Hepatic stellate cell (primary cell): Measurements from ENCODE around the gene GSTA3.
"Not testable (repeated sequence)": the region's sequence is repeated elsewhere in the genome, so short reads cannot be mapped to it uniquely, and the experiment has no call there.

Experiments used
- DNase-seq: peaks from one replicate; pipeline ENCODE4 v3.0.0; 2011; ENCODE audit warnings: low spot score

The GSTA3 gene

GRCh38 chr6:52910091-52910490 lies 593 bp upstream of the GSTA3 start:
- DNase-seq = no peak

- no peak for DNase-seq
These were observed 367 bp downstream of the GSTA3 start for GRCh38 chr6:52909131-52909530.

GRCh38 chr6:52908526-52908925 lies 972 bp downstream of the GSTA3 start:
- no peak for DNase-seq

GRCh38 chr6:52904562-52905279 lies 4.8 kb downstream of the GSTA3 start:
- no peak for DNase-seq

GRCh38 chr6:52900536-52900935 lies 9.0 kb downstream of the GSTA3 start:
- DNase-seq = no peak

DNA sequence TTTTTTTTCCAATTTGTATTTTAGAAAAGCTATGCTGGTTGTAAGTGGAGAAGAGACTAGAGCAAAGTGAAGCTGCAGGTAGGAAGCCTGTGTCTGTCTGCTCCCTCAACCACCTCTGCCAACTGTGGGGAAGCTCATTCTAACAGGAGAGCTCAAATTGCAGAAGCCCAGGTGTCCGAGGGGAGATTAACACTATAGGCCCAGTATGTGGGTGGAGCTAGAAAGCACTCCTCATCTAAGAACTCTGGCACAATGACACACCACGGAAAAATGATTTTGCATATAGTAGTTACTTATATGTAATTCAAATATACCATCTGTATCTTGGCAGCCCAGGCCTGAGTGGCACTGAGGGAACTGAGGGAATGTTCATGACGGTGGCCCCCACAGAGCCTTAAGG lies 13.7 kb downstream of the GSTA3 start:
- not testable (repeated sequence) for DNase-seq

DNA sequence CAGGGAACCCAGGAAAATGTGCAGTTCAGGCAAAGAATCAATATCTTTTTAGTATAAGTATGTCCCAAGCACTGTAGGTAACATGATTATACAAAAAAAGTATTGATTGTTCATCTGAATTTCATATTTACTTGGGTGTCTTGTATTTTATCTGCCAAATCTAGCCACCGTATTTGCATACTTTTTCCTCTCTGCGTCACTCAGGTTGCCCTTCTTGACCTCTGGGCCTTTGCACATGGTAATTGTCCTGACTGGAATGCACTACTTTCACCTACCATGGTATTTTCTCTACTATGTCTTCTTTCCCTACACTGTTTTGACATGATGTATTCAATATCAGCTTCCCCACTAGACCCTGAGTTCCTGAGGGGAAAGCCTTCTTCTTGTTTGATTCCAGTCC lies 15.2 kb downstream of the GSTA3 start:
- no peak for DNase-seq

DNA sequence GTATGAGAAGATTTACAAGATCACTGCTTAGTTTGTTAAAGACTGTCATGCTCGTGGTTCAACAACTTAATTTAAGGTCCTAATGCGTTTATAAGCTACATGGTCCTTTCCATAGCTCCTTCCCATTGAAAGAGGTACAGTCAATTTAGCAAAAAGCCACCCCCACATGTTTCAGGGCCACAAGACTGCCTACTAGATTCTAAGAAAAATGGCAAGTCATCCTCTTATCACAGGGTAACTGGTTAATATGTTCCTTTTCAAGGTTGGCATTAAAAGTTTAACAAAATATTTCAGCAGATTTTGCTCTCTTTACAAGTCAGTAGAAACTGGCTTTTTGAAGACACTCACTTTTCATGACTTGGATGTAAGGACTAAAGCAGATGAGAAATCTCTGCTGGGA lies 15.7 kb downstream of the GSTA3 start:
- DNase-seq = no peak

DNA sequence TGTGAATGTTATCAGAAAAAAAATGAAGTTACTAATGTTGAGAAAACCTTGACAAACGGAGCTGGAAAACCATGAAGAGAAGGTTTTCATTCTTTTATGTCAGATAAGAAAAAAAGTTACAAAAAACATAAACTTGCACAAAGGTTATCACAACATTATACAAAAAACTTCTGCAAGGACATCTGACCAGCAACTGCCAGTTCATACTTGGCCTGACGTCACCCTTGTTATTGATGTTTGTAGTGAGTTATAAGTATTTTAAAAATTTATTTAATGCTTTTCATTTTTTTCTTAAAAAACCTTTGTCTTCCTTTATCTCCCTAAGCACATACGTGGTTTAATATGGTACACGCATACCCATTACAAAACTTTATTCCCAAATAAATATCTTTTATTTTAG lies 16.3 kb downstream of the GSTA3 start:
- no peak for DNase-seq

- DNase-seq = no peak
These were observed 19.5 kb downstream of the GSTA3 start for GRCh38 chr6:52890018-52890417.

DNA sequence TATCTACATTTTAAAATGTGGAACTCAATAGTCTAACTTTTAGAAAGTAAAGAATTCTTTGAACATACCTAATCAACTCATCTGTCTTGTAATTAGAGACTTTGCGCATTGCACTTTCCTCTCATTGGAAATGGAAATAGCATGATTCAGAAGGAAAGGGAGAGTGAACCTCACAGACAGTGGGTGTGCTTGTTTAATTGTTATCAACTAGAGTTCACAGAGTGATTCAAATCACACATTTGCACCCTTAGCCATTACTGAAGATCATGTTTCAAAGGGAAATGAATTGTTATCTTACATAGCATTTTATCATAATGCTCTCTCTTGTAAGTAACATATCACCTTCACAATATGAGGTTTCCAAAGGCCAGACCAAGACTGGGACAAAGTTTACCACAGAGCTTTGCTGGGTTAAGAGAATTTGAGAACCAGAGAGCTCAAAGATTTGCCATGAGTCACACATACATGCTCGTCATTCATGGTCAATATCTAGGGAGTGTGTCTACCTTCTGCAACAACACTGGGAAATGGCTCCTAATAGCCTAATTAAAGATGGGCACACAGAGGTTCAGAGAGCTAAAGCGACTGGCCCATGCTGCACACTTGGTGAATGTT lies 21.5 kb downstream of the GSTA3 start:
- DNase-seq = no peak

DNA sequence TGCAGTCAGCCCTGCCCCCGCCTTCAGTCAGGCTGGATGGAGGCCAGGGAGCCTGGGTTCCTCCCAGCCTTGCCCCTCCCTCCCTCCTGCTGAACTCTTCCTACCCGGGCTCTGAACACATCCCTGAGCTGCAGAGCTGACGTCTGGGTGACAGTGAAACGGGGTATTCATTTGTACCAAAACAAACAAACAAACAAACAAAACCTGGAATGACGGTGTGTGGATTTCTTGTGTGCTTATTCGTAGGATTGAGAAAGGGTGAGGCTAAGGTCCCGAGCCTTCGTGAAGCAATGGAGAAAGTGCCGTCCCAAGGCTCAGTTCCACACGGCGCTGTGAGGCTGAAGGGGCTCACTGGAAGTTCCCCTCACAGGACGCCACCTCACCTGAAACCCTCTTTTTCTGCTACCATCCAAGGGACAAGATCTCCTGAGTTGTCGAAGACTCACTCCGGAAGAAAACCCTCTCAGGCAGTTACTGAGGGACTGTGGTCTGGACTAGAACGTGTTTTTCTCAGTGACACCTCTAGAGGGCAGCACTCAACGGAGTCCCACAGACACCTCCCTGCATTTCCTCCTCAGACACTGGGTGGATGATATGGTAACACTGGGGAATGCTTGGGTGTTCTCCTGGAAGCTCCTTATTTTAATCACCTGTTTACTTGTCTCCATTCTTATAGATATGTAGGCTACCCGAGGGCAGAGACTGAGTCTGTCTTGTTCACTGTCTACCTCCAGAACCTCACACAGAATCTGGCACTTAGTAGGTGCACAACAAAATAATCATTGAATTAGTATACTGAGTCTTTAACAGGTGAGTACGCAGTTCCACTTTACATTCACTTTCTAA lies 27.3 kb downstream of the GSTA3 start:
- DNase-seq = peak; percentile 69

GRCh38 chr6:52881662-52881995 lies 27.9 kb downstream of the GSTA3 start:
- no peak for DNase-seq

DNA sequence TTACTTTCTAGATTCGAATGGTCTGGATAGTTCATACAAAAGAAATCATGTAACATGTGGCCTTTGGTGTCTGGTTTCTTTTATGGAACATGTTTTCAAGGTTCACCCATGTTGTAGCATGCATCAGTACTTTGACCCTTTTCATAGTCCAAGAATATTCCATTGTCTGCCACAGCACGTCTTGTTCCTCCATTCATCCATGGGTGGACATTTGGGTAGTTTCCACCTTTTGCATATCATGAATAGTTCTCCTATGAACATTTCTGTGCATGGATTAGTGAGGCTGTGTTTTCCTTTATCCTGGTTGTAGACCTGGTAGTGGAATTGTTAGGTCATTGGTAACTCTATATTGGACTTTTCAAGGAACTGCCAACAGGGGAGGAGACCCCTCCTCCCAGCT lies 31.7 kb downstream of the GSTA3 start:
- DNase-seq = no peak

DNA sequence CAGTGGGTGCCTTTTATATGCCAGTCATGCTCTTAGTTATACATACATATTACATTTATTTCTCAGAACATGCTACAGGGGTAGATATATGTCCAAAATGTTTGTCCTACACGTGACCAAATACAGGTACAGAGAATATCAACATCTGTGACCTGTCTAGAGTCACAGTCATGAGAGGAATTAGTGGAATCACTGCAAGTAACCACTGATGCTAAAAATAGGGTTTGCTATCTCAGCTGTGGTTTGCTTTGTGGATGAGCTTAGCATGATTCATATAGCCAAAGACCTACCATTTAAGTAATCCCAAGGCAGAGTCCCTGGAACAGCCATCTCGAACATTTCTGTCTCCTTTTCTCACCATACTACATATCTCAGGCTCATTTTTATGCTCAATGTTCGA lies 32.3 kb downstream of the GSTA3 start:
- DNase-seq = peak; percentile 73

DNA sequence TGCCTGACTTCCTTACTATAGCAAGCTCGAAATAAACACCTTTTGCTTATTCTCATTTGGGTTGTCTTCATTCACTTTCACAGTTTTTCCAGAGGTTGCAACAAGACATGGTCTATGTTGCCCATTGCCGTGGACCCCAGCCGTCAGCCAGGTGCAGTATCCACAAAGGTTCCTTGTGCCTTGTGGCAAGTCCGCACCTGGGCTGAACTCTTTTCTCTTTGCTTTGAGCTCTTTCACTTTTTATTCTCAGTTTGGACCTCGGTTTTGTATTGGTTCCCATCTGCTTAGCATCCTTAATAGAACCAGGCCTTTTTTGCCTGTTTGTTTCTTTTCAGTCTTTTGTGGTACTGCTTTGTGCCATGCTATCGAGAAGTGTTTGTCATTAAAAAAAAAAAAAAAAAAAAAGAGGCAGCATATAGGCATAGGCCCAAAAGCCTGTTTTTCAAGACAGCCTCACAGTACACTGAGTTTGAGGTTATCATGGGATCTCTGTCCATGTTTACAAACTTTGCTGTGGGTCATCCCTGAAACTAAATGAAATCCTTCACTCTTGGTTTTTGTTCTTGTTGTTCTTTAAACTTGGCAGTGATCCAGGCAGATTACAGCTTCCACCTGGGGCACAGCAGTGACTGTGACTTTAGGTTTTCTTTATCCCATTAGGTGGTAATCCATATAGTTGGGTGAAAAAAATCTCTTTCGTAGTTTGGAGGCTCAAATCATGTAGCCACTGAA lies 33.3 kb downstream of the GSTA3 start:
- no peak for DNase-seq

DNA sequence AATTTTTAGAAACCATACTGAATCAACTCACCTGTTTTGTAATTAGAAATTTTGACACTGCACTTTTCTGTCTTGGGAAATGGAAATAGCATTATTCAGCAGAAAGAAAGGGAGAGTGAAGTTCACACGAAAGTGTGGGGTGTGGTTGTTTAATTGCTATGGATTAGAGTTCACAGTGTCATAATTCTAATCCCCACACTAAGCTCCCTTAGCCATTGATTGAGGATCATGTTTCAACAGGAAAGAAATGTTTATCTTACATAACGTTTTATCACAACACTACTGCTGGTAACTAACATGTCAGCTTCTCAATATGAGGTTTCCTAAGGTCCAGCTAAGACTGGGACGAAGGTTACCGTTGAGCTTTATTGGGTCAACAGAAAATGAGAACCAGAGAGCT lies 37.5 kb downstream of the GSTA3 start:
- no peak for DNase-seq

DNA sequence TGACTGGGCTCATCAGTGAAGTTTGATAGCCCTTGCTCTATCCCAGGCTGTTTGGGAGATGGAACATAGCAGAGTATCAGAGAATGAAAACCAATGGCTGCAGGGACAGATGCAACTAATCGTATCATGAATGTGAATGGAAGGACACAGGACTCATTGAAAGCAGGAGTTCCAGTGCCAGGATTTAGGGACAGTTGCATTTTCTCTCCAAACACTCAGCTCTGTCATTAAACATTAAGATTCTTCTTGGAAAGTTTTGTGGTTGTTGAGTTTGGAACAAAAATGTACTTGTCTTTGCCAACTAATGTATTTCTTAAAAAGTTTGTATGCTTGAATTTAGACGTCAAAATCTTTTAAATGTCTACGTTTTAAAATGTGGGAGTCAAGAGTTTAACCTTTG lies 37.9 kb downstream of the GSTA3 start:
- no peak for DNase-seq

- not testable (repeated sequence) for DNase-seq
These were observed 39.0 kb downstream of the GSTA3 start for GRCh38 chr6:52870335-52871091.

DNA sequence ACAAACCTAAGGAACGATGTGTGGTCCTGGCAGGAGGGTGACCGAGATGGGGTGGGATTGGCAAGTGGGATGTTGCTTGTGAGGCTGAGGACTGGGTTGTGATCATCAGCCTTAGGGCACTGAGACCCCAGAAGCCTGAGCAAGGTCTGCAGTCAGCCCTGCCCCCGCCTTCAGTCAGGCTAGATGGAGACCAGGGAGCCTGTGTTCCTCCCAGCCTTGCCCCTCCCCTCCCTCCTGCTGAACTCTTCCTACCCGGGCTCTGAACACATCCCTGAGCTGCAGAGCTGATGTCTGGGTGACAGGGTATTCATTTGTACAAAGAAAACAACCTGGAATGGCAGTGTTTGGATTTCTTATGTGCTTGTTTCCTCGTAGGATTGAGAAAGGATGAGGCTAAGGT lies 40.6 kb downstream of the GSTA3 start:
- not testable (repeated sequence) for DNase-seq

DNA sequence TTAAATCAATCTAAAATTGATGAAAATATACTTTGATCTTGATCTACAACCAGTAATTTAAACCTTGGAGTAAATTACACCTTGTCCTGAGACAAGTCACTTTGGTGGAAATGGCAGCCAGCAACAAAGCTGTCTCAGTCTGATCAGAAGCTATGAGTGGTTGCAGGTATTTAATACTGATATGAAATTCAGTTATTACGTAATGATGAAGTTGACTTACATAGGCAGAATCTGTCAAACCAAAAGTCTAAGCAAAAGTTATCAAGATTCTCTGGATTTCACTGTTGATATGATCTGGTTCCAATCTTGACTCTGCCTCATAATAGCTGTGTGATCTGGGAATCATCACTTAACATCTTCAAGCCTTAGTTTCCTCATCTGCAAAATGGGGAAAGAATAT lies 41.3 kb downstream of the GSTA3 start:
- no peak for DNase-seq

- DNase-seq = not testable (repeated sequence)
These were observed 48.3 kb downstream of the GSTA3 start for GRCh38 chr6:52861151-52861550.
